NCI-H146 treated with DMSO at 0.1 percent for 48 hours (cell line): ENCODE measurements around the gene GCNA.
"Not testable (repeated sequence)": the region's sequence is repeated elsewhere in the genome, so short reads cannot be mapped to it uniquely, and the experiment has no call there.

Experiments
- DNase-seq: peaks from one replicate; lab custom pipeline; 2025; ENCODE audit not compliant: unreplicated experiment; lab: John Stamatoyannopoulos, UW

GCNA gene

DNA sequence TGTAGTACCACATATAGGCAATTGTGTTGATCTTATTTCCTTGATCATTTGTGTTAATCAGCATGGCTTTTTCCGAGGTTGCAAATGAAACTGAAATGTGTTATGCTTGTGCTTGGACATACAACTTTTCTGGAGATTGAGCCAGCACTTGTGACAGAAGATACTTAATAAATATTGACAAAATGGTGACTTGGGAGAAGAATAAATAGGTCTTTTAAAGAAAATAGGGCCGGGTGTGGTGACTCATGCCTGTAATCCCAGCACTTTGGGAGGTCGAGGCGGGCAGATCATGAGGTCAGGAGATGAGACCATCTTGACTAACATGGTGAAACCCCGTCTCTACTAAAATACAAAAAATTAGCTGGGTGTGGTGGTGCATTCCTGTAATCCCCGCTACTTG is 18.5 kb upstream of the GCNA start:
- DNase-seq: not testable (repeated sequence)

DNA sequence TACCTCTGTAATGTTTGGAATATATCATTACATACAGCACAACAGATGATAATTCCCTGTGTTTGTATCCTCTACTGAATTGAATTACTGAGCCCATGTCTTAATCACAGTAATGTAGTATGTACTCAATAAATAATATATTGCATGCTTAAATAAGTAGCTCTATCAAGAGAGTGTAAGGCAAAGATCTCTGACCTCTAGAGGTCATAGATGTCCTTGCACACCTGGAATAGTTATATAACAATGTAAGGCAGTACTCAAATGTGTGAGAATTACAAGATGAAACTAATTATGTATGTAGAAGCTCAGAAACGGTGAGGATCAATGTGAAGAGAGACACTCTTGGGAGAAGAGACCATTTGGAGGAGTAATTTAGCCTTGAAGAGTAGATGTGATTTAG is 14.3 kb upstream of the GCNA start:
- DNase-seq: no peak

DNA sequence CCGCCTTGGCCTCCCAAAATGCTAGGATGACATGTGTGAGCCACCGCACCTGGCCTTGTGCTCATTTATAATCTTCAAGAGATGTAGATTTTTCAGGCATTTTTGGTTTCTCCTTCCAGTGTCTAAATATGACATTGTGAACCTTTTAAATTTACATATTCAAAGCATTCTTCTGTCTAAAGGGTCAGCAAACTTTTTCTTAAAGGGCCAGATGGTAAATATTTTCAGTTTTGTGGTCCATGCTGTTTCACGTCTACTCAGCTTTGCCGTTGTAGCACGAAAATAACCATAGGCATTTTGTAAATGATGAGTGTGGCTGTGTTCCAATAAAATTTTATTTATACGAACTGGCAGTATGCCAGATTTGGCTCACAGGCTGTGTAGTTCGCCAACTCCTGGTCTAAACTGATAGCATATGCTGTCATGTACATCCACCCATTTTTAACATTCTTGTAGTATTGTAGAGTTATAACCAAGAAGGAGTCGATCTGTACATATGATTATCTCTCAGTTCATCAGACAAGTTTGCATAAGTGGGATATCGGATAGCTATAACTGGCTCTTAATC is 12.7 kb upstream of the GCNA start:
- no peak for DNase-seq

DNA sequence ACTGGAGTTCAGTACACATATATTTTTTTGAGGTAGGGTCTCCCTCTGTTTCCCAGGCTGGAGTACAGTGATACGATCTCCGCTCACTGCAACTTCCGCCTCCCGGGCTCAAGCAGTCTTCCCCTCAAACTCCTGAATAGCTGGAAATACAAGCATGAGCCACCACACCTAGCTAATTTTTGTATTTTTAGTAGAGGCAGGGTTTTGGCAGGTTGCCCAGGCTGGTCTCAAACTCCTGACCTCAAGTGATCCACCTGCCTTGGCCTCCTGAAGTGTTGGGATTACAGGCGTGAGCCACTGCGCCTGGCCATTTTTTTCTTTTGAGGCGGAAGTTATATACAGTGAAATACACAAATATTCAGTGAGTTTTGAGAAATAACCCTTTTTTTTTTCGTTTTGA is 6.8 kb upstream of the GCNA start:
- DNase-seq: not testable (repeated sequence)

DNA sequence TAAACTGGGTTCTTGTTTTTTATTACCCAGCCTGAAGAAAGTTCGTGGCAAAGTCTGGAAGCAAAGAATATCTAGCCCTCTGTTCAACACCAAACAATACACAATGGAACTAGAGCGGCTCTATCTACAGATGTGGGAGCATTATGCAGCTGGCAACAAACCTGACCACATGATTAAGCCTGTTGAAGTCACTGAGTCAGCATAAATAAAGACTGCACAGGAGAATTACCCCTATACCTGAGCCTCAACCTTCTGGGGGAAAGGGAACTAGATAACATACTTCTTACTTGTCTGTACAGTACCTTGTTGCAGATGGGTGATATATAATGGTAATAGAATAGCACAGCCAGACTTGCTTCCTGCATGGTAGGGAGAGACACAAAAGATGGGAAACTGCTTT is 4.6 kb upstream of the GCNA start:
- DNase-seq: no peak

DNA sequence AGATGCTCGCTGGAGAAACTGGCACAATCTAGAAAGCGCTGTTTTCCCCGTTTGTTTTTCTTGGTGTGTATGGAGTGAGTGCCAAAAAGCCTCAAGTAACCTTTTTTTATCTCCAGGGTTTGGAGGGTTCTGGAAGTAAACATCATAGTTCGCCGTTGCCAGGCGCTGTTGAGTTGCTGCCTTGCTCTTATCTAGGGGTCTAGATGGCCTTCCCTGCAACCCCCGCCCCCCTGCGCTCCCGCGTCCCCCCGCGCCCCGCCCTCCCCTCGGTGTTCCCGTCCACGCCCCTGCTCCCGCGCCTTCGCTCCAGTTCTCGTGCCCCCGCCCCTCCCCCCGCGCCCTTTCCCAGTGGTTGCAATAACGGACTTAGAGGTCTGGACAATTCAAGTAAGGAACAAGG is 555 bp upstream of the GCNA start:
- DNase-seq: no peak

DNA sequence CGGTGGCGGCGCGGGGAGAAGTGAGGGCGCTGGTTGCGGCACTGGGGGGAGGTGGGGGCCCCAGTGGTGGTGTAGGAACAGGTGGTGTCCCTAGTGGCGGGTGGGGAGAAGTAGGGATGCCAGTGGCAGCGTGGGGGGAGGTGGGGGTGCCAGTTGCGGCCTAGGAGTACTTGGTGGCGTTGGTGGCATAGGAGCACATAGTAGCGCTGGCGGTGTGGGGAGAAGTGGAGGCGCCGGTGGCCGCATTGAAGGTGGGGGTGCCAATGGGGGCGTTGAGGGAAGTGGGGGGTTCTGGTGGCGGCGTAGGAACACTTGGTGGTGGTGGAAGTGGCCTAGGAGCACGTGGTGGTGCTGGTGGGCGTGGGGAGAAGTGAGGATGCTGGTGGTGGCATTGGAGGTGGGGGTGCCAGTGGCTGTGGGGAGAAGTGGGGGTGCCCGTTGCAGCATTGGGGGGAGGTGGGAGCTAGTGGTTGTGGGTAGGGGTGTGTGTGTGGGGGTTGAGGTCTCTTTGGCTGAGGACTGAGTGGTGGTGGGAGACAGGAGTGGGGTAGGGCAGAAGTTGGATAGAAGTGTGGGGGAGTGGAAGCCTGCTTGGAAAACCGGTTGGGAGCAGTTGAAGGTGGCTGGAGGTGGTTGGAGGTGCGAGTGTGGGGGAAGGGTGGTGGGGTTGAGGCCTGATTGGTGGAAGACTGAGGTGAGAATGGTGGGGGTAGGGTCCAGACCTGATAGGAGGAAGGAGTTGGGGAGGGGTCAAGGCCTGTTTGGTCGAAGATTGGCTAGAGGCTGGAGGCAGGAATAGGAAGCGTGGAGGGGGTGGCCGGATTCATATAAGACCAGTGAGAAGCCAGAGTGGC is 1.1 kb downstream of the GCNA start:
- DNase-seq: no peak

DNA sequence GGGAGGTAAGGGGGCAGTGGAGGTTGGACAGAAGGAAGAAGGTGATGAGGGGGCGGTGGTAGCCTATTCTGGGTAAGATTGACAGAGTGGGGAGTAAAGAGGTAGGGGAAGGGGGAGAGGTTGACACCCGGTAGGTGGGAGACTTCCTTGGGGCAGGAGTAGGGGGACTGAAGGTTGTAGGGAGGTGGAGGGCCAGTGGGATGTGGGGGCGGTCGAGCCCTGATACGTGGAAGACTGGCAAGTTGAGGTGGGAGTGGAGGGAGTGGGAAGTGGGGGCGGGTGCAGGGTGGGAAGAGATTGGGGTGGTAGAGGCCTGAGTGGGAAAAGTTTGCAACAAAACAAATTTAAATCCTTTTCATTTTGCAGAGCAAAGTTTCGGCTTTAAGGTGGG is 1.7 kb downstream of the GCNA start:
- DNase-seq: no peak

DNA sequence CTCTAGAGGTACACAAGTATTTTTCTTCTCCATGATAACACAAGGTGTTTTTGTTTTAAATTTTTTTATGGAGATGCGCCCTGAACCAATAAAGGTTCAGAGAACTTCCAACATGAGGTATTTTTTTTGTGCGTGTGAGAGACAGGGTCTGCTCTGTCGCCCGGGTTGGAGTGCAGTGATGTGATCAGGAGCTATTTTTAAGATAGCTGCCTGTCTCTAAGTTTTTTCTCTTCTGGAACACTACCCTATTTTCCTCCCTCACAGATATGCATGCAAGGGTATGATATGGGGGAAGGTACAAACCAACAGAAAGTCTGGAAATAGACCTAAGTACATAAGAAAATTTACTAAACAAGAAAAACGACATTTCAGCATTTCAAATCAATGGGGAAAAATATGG is 3.0 kb downstream of the GCNA start:
- no peak for DNase-seq

DNA sequence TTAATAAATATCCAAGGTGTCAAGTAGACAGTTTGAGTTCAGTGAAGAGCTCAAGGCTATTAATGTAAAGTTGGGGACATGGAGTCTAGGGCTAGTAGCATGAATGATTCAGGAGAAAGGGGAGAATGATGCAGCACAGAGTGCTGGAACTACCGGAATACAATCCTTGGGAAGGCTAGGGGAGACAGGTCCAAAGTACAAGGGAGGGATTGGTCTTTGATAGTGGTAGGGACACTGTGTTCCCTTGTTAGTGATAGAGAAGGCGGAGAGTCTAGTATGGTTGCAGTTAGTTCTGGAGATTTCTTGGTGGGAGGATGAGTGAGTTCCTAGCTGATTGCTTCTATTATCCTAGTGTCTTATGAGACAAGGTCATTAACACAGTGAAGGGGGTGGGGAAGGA is 8.7 kb downstream of the GCNA start:
- DNase-seq: no peak

DNA sequence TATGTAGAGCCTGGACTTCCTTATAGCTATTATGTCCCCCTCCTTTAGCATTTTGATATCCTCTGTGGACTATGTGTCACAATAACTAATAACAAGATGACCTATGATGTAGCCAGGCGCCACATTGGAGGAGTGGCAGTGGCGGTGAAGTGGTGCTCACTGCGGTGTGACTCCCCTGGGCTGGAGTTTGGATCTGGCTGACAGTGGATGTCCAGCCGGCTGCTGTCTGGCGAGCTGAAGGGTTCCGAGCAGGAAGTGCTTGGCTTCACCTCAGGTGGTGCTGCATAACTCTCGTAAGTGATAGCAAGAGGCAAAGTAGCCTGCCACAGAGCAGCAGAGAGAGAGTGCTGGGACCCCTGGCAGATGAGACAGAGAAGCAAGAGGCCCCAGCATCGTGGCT is 15.0 kb downstream of the GCNA start:
- DNase-seq: not testable (repeated sequence)

DNA sequence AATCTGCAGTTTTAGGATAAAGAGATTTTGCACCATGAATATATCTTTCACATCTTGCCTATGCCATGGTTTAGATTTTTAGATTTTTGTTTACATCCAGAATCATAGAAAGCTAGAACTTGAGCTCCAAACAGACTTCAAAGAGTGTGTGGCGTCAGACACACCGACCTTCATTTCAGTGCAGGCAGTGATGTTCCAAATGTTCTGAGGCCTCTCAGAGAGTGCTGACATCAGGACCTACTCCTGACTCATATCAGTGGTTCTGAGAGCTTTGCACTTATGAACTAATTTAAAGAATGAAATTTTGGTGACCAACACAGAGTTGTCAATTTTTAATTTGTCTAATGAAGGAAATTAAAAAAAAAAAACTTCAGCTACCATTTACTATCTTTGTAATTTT is 21.7 kb downstream of the GCNA start:
- DNase-seq: no peak

DNA sequence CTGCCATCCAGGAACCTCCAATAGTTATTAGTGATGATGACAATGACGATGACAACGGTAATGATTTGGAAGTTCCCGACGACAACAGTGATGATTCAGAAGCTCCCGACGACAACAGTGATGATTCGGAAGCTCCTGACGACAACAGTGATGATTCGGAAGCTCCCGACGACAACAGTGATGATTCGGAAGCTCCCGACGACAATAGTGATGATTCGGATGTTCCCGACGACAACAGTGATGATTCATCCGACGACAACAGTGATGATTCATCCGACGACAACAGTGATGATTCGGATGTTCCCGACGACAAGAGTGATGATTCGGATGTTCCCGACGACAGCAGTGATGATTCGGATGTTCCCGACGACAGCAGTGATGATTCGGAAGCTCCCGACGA is 25.4 kb downstream of the GCNA start:
- no peak for DNase-seq

DNA sequence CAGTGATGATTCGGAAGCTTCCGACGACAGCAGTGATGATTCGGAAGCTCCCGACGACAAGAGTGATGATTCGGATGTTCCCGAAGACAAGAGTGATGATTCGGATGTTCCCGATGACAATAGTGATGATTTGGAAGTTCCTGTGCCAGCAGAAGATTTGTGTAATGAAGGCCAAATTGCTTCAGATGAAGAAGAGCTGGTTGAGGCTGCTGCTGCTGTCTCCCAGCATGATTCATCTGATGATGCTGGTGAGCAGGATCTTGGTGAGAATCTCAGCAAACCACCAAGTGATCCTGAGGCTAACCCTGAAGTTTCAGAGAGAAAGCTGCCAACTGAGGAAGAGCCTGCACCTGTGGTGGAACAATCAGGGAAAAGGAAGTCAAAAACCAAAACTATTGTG is 25.9 kb downstream of the GCNA start:
- no peak for DNase-seq

DNA sequence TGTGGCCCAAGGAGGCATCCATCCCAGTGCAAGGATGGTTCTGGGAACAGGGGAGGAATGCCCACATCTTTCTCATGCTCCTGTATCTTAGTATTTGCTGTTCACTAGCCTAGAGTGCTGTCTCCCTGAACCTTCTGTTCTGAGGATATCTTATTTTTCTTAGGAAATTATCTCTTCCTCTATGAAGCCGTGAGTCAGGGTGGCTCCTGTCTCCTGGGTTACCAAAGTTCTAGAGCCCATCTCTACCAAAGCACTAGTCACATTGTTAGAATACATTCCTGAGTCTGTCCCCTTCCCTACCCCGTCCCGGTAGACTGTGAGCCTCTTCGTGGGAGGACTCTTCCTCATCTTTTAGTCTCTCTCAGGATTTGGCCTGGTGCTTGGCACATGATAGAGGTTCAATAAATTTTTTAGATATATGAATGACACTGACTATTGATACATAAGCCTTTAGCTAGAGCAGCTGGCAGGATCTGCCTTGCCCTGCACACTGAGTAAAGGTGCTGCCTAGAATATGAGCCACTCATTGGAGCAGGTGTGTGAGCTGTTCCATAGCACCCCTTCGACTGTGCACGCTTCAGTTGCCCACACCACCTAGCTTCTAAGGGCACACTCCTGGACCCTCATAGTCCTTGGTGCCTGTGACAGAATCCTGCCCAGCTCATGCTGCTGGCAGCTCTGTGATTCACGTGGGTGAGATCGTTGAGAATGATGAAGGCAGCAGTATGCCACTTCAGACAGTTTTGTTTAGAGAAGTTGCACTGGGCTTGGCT is 26.7 kb downstream of the GCNA start:
- no peak for DNase-seq

DNA sequence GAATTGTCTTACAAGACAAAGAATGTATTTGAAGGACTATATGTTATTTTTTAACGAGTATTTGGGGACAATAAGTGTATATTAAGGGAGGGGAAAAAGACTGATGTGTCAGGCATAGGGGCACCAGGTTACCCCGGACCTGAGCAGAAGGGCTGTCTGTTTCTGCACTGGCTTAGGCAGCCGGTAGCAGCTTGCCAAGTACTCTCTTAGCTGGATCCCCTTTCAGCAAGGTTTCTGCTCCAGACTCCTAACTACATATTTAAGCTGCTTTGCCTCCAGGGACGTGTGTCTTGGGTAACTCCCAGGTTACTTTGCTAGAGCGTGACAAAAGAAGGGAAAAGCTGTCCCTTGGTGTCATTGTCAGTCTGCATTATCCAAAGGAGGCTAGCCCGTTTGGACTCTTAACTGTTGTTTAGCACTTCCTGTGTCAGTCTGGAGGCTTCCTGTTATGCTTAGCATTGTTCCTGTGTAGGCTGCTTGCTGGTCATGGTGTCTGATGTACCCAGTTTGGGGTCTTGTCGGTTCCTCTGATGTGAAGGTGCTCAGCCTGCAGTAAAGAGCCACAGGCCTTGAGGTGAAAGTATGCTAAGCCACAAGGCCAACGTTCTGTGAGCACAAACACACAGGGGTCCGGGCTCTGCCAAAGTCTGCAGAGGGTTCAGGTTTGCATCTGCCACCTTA is 28.4 kb downstream of the GCNA start:
- DNase-seq: no peak

DNA sequence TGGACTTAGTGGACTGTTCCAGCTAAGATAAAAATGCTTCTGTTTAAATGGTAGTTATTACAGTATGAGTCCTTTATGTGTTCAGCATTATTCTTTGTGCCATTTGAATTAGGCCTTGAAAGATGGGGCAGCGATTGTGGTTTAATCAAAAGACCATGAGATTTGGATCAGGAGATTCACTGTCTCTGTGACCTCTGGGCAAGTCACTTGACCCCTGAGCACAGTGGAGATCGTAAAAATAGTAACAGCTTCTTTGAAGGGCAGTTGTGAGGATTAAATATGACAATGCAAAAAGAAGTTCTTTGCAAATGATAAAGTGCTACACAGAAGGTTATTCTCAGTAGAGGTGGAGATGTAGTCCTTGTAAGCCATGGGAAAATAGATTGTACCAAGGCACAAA is 29.3 kb downstream of the GCNA start:
- DNase-seq: no peak

DNA sequence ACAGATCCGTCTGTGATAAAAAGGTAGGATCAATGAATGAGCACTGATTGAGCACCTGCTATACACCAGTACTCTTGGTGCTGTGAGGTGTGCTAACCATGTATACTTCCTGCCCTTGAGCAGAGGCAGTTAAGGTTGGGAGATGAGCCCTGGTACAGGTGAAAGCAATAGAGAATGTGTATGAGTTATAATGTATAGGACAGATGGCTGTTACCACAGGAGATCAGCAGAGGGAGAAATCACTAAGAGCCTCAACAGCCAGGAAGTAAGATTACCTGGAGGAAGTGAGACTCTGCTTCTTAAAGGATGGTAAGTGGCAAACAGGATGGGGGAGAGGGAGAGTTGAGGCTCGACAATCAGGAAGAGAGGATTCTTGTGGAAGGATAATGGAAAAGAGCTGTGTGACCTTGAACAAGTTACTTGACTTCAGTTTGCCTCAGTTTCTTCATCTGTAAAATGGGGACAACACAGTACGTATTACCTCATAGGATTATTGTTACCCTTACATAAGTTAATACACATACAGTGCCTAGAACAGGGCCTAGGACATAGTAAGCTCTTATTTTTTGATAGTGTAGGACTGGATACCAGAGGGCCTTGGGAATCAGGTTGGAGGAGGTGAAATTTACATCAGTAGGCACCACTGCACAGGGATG is 31.0 kb downstream of the GCNA start:
- no peak for DNase-seq

DNA sequence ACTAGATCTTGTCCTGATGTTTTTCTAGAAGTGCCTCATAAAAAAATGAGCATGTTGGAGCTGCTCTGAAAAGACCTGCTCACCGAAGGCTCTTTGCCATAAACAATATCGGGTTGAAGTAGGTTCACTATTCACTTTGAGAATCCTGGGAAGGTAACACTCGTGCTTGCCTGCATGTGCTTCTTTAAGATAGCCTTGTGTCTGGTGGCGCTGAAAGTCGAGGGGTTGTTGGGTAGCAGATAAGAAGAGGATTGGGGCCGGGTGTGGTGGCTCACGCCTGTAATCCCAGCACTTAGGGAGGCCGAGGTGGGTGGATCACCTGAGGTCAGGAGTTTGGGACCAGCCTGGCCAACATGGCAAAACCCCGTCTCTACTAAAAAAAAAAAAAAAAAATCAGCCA is 33.5 kb downstream of the GCNA start:
- not testable (repeated sequence) for DNase-seq

DNA sequence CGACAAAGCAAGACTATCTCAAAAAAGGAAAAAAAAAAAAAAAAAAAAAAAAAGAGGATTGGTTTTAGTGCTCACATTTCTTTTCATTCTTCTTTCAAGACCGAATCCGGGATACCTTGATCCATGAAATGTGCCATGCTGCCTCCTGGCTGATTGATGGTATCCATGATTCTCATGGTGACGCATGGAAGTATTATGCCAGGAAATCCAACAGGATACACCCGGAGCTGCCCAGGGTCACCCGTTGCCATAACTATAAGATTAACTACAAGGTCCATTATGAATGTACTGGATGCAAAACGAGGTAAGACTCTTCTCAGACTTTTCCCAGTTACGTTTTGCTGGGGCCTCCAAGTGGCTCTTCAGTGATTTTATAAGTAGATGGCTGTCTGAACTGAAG is 34.0 kb downstream of the GCNA start:
- DNase-seq: no peak

DNA sequence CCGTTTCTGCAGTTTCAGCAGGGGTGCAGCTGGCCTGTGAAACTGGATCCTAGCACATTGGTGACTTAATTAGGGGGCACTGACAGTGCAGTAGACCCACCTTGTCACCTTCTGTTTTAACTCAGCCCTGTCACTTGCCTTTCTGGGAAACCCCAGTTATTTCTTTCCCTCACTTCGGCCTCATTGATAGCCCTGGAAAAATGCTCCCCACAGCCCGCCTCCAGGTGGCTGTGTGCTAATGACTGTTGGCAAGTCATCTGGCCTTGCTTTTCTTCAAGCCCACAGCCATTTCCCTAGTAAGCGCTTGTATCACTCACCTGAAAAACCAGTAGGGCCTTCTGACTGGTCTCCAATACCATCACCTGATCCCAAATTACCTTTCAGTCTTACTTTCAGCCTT is 36.8 kb downstream of the GCNA start:
- no peak for DNase-seq
